T-helper 1 cell treated with Interleukin-12 subunit alpha and Interleukin-12 subunit beta and Interleukin-4 antibody, amounts not matched to agents 30 ng/mL and 1 ng/mL, for 36 hours (primary cell): Measurements from ENCODE around the gene LMBRD2. TPM values are rescaled to one million over a fixed set of nuclear protein-coding genes. Genes with fewer than 3 reads are reported as not detected.
"Not testable (repeated sequence)": the region's sequence is repeated elsewhere in the genome, so short reads cannot be mapped to it uniquely, and the experiment has no call there.

Experiments used
- intact Hi-C: fragments of 100-400 bp; cut with micrococcal nuclease; formaldehyde crosslinking; loops from one replicate; pipeline ENCODE4 v1.15.1; 2024
- total RNA-seq: library from RNA; stranded (reverse); gene quantifications from 2 replicates; pipeline ENCODE4 v1.2.3, GENCODE V29; 2022

LMBRD2 gene
- total RNA-seq, 1 donor from 2014 or later, result 13.4 TPM

GRCh38 chr5:36162810-36163486, 11.3 kb upstream of the LMBRD2 start:
- intact Hi-C loops, result no loop called here

GRCh38 chr5:36161361-36161760, 9.7 kb upstream of the LMBRD2 start:
- intact Hi-C loops, result no loop called here

- intact Hi-C loops, result no loop called here
Measured at GRCh38 chr5:36160617-36161016, 8.9 kb upstream of the LMBRD2 start.

- intact Hi-C loops, result no loop called here
Measured at GRCh38 chr5:36158144-36158543, 6.5 kb upstream of the LMBRD2 start.

- intact Hi-C loops, result no loop called here
Measured at GRCh38 chr5:36156619-36157018, 4.9 kb upstream of the LMBRD2 start.

GRCh38 chr5:36156121-36156601, 4.5 kb upstream of the LMBRD2 start:
- intact Hi-C loops, result no loop called here

GRCh38 chr5:36155291-36155690, 3.6 kb upstream of the LMBRD2 start:
- intact Hi-C loops, result no loop called here

GRCh38 chr5:36153726-36154125, 2.0 kb upstream of the LMBRD2 start:
- intact Hi-C loops, result loop anchor here (5.0 kb wide), 4 partner anchors 296 to 1569 kb away; partner anchors contain the start of gene IL7R

- intact Hi-C loops, result loop anchor here (5.0 kb wide), 4 partner anchors 296 to 1569 kb away; partner anchors contain the start of gene IL7R
Measured at GRCh38 chr5:36153298-36153677, 1.6 kb upstream of the LMBRD2 start.

- intact Hi-C loops, result loop anchor here (1.0 to 5.0 kb wide), 11 partner anchors 48 to 1570 kb away; partner anchors contain the start of genes BRIX1, DNAJC21, IL7R and RAD1
Measured at GRCh38 chr5:36152324-36153297, 924 bp upstream of the LMBRD2 start.

- intact Hi-C loops, result loop anchor here (1.0 to 5.0 kb wide), 9 partner anchors 72 to 1571 kb away; partner anchors contain the start of genes IL7R, NIPBL, NUP155 and SPEF2
Measured at GRCh38 chr5:36150676-36151433, 832 bp downstream of the LMBRD2 start.

GRCh38 chr5:36147681-36148080, 4.0 kb downstream of the LMBRD2 start:
- intact Hi-C loops, result no loop called here

- intact Hi-C loops, result no loop called here
Measured at GRCh38 chr5:36146390-36146789, 5.3 kb downstream of the LMBRD2 start.

- intact Hi-C loops, result no loop called here
Measured at GRCh38 chr5:36145311-36145710, 6.4 kb downstream of the LMBRD2 start.

- intact Hi-C loops, result no loop called here
Measured at GRCh38 chr5:36138900-36139683, 12.6 kb downstream of the LMBRD2 start.

GRCh38 chr5:36136581-36136980, 15.1 kb downstream of the LMBRD2 start:
- intact Hi-C loops, result no loop called here

GRCh38 chr5:36135988-36136387, 15.7 kb downstream of the LMBRD2 start:
- intact Hi-C loops, result no loop called here

GRCh38 chr5:36133009-36133408, 18.7 kb downstream of the LMBRD2 start:
- intact Hi-C loops, result not testable (repeated sequence)

GRCh38 chr5:36129666-36130065, 22.0 kb downstream of the LMBRD2 start:
- intact Hi-C loops, result not testable (repeated sequence)

- intact Hi-C loops, result no loop called here
Measured at GRCh38 chr5:36128795-36129194, 22.9 kb downstream of the LMBRD2 start.
